ENCODE results near the gene SEZ6L2.

Gene SEZ6L2

GRCh38 chr16:29864205-29864604 lies 35.1 kb downstream of the SEZ6L2 start:
- peaks cover 4% of the 10 kb centered on the region; the same call in 1 of the 2 replicates for H3K4me1 ChIP-seq (ENCODE audit: control insufficient read depth, insufficient read depth, low read length)
- H3K4me3 ChIP-seq (ENCODE audit: low read depth, low read length): no peak overlapping the region
- no peak overlapping the region for H3K27ac ChIP-seq (ENCODE audit: low read depth, low read length)
- peaks cover 19% of the 10 kb centered on the region for H3K36me3 ChIP-seq (ENCODE audit: control insufficient read depth, insufficient read depth, low read length)
- H3K27me3 ChIP-seq (ENCODE audit: control insufficient read depth, insufficient read depth, low read length): no peaks in the 10 kb centered on the region
- H3K9ac ChIP-seq (ENCODE audit: low read depth, low read length): no peak overlapping the region
- H3K9me3 ChIP-seq (ENCODE audit: control insufficient read depth, insufficient read depth, low read length): no peaks in the 10 kb centered on the region

DNA sequence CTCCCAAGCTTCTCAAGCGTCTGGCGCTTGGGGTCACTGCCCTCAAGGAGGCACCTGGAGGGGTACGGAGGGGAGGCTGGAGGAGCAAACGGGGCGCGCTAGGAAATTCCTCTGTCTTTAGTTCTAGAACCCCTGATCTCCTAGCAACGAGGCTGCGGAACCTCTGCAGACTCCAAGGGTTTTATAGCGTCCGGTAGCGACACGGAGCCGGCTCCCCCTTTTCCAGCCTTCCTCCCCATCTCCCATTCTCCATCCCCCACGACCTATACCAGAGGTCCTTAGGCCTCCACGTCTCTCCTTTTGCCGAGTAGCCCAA lies 35.7 kb downstream of the SEZ6L2 start:
- no peak overlapping the region; the same call in 1 of the 2 replicates for H3K9ac ChIP-seq (ENCODE audit: low read depth, low read length)
- H3K27ac ChIP-seq (ENCODE audit: low read depth, low read length): peak overlapping the region; percentile 99
- peaks cover 4% of the 10 kb centered on the region; the same call in 1 of the 2 replicates for H3K4me1 ChIP-seq (ENCODE audit: control insufficient read depth, insufficient read depth, low read length)
- H3K4me3 ChIP-seq (ENCODE audit: low read depth, low read length): peak overlapping the region; percentile 97; the same call in 1 of the 2 replicates
- H3K27me3 ChIP-seq (ENCODE audit: control insufficient read depth, insufficient read depth, low read length): no peaks in the 10 kb centered on the region
- no peaks in the 10 kb centered on the region for H3K9me3 ChIP-seq (ENCODE audit: control insufficient read depth, insufficient read depth, low read length)
- peaks cover 25% of the 10 kb centered on the region for H3K36me3 ChIP-seq (ENCODE audit: control insufficient read depth, insufficient read depth, low read length)

GRCh38 chr16:29862884-29863668 lies 36.3 kb downstream of the SEZ6L2 start, which contains the start of gene CDIPT:
CDIPT (minus strand) TSS chr16:29863226; CDS start chr16:29862857, 369 bp downstream.
- peaks cover 4% of the 10 kb centered on the region; the same call in 1 of the 2 replicates for H3K4me1 ChIP-seq (ENCODE audit: control insufficient read depth, insufficient read depth, low read length)
- peaks cover 30% of the 10 kb centered on the region for H3K36me3 ChIP-seq (ENCODE audit: control insufficient read depth, insufficient read depth, low read length)
- H3K9ac ChIP-seq (ENCODE audit: low read depth, low read length): peak within 1 kb of the TSS; percentile 99
- H3K9me3 ChIP-seq (ENCODE audit: control insufficient read depth, insufficient read depth, low read length): no peaks in the 10 kb centered on the region
- H3K27ac ChIP-seq (ENCODE audit: low read depth, low read length): peak within 1 kb of the TSS; percentile 99
- H3K27me3 ChIP-seq (ENCODE audit: control insufficient read depth, insufficient read depth, low read length): no peaks in the 10 kb centered on the region
- peak within 1 kb of the TSS; percentile 97 for H3K4me3 ChIP-seq (ENCODE audit: low read depth, low read length)

DNA sequence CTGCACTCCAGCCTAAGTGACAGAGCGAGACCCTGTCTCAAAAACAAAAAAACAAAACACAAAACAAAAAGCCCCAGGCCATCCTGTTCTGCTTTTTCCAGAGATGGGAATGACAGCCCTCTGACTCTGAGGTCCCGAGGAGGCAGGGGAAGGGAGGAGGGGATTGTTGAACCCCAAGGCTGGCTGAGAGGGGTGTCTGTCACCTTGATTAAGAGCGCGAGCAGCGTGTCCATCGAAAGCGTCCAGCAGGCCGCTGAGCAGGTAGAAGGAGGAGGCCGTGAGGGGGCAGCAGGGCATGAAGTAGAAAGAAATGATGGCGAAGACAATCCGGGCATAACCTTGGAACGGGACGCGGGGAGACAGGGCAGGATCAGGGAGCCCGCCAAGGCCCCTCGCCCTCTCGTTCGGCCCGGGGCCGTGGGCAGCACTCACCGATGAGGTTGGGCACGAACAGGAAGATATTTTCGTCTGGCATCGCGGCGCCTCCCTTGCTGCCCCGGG lies 36.9 kb downstream of the SEZ6L2 start:
- H3K4me1 ChIP-seq (ENCODE audit: control insufficient read depth, insufficient read depth, low read length): peaks cover 4% of the 10 kb centered on the region; the same call in 1 of the 2 replicates
- peak overlapping the region; percentile 99 for H3K27ac ChIP-seq (ENCODE audit: low read depth, low read length)
- no peaks in the 10 kb centered on the region for H3K9me3 ChIP-seq (ENCODE audit: control insufficient read depth, insufficient read depth, low read length)
- H3K4me3 ChIP-seq (ENCODE audit: low read depth, low read length): peak overlapping the region; percentile 97
- H3K9ac ChIP-seq (ENCODE audit: low read depth, low read length): peak overlapping the region; percentile 99; the same call in 1 of the 2 replicates
- H3K36me3 ChIP-seq (ENCODE audit: control insufficient read depth, insufficient read depth, low read length): peaks cover 30% of the 10 kb centered on the region
- H3K27me3 ChIP-seq (ENCODE audit: control insufficient read depth, insufficient read depth, low read length): no peaks in the 10 kb centered on the region

GRCh38 chr16:29860218-29860617 lies 39.1 kb downstream of the SEZ6L2 start:
- Histone ChIP-seq H3K27ac (ENCODE audit: low read depth, low read length) (no peak overlapping the region), H3K4me3 (ENCODE audit: low read depth, low read length) (no peak overlapping the region), H3K9me3 (ENCODE audit: control insufficient read depth, insufficient read depth, low read length) (no peaks in the 10 kb centered on the region), H3K4me1 (ENCODE audit: control insufficient read depth, insufficient read depth, low read length) (peaks cover 4% of the 10 kb centered on the region; the same call in 1 of the 2 replicates), H3K27me3 (ENCODE audit: control insufficient read depth, insufficient read depth, low read length) (no peaks in the 10 kb centered on the region), H3K9ac (ENCODE audit: low read depth, low read length) (no peak overlapping the region), H3K36me3 (ENCODE audit: control insufficient read depth, insufficient read depth, low read length) (peaks cover 30% of the 10 kb centered on the region)

DNA sequence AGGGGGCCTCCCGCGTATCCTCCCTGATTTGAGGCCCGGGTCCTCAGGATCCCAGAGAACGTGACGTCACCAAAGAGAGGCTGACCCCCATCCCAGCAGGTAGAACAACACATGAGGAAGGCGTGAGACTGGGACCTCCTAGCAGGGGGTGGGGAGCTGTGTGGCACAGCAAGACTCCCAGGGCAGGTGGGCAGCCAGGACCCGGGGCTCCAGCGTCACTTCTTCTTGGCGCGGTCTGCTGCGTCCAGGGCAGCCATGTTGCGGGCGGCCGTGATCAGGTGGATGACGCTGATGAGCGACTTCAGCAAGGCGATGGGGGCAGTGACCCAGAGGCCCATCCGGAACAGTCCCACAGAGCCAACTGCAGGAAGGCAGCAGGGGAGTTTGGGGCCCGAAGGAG lies 40.4 kb downstream of the SEZ6L2 start:
- H3K27me3 ChIP-seq (ENCODE audit: control insufficient read depth, insufficient read depth, low read length): no peaks in the 10 kb centered on the region
- H3K27ac ChIP-seq (ENCODE audit: low read depth, low read length): no peak overlapping the region
- no peaks in the 10 kb centered on the region for H3K9me3 ChIP-seq (ENCODE audit: control insufficient read depth, insufficient read depth, low read length)
- H3K9ac ChIP-seq (ENCODE audit: low read depth, low read length): no peak overlapping the region
- no peak overlapping the region for H3K4me3 ChIP-seq (ENCODE audit: low read depth, low read length)
- H3K4me1 ChIP-seq (ENCODE audit: control insufficient read depth, insufficient read depth, low read length): peaks cover 4% of the 10 kb centered on the region; the same call in 1 of the 2 replicates
- H3K36me3 ChIP-seq (ENCODE audit: control insufficient read depth, insufficient read depth, low read length): peaks cover 30% of the 10 kb centered on the region

GRCh38 chr16:29858149-29858849 lies 41.1 kb downstream of the SEZ6L2 start:
- H3K4me3 ChIP-seq (ENCODE audit: low read depth, low read length): no peak overlapping the region
- peaks cover 30% of the 10 kb centered on the region for H3K36me3 ChIP-seq (ENCODE audit: control insufficient read depth, insufficient read depth, low read length)
- no peak overlapping the region for H3K27ac ChIP-seq (ENCODE audit: low read depth, low read length)
- H3K27me3 ChIP-seq (ENCODE audit: control insufficient read depth, insufficient read depth, low read length): no peaks in the 10 kb centered on the region
- no peak overlapping the region for H3K9ac ChIP-seq (ENCODE audit: low read depth, low read length)
- H3K4me1 ChIP-seq (ENCODE audit: control insufficient read depth, insufficient read depth, low read length): no peaks in the 10 kb centered on the region
- H3K9me3 ChIP-seq (ENCODE audit: control insufficient read depth, insufficient read depth, low read length): no peaks in the 10 kb centered on the region

GRCh38 chr16:29857133-29857760 lies 42.1 kb downstream of the SEZ6L2 start:
- Histone ChIP-seq H3K4me1 (ENCODE audit: control insufficient read depth, insufficient read depth, low read length) (no peaks in the 10 kb centered on the region), H3K9ac (ENCODE audit: low read depth, low read length) (no peak overlapping the region), H3K27ac (ENCODE audit: low read depth, low read length) (no peak overlapping the region), H3K36me3 (ENCODE audit: control insufficient read depth, insufficient read depth, low read length) (peaks cover 30% of the 10 kb centered on the region), H3K27me3 (ENCODE audit: control insufficient read depth, insufficient read depth, low read length) (no peaks in the 10 kb centered on the region), H3K9me3 (ENCODE audit: control insufficient read depth, insufficient read depth, low read length) (no peaks in the 10 kb centered on the region), H3K4me3 (ENCODE audit: low read depth, low read length) (no peak overlapping the region)

DNA sequence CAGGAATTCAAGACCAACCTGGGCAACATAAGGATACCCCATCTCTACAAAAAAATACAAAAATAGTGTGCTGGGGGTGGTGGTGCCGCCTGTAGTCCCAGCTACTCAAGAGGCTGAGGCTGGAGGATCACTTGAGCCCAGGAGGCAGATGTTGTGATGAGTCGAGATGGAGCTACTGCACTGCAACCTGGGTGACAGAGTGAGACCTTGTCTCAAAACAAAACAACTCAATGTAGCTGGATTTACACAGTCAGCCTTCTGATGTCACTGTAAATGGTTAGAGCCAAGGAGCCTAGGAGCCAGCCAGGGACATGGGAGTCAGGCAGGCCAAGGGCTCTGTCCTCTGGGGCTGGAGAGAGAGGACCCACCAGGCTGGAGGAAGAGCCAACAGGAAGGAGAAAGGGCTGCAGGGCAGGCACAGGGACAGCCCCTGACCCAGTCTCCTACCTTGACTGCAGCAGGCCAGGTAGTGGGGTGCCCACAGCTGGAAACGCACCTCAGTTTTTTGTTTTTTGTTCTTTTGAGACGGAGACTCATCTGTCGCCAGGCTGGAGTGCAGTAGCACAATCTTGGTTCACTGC lies 44.7 kb downstream of the SEZ6L2 start:
- Histone ChIP-seq H3K4me3 (ENCODE audit: low read depth, low read length) (no peak overlapping the region), H3K9ac (ENCODE audit: low read depth, low read length) (no peak overlapping the region), H3K9me3 (ENCODE audit: control insufficient read depth, insufficient read depth, low read length) (no peaks in the 10 kb centered on the region), H3K27me3 (ENCODE audit: control insufficient read depth, insufficient read depth, low read length) (no peaks in the 10 kb centered on the region), H3K36me3 (ENCODE audit: control insufficient read depth, insufficient read depth, low read length) (peaks cover 15% of the 10 kb centered on the region), H3K27ac (ENCODE audit: low read depth, low read length) (no peak overlapping the region), H3K4me1 (ENCODE audit: control insufficient read depth, insufficient read depth, low read length) (no peaks in the 10 kb centered on the region)

DNA sequence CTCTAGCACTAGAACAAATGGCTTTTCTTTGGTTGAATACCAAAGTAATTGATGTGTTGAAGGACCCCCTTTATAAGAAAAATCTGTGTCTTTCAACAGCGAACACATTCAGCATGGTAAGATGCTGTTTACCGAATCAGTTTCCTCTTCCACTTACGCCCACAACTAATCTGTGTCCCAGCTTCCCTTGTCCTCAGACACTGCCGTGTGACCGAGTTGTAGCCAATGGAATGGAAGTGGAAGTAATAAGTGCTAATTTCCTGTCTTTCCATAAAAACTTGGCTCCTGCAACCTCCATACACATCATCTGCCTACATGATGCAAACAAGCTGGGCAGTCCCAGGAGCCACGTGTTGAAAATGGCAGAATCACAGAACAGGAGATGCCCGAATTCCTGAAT lies 46.7 kb downstream of the SEZ6L2 start:
- no peak overlapping the region for H3K27ac ChIP-seq (ENCODE audit: low read depth, low read length)
- no peak overlapping the region for H3K9ac ChIP-seq (ENCODE audit: low read depth, low read length)

More for the DNA sequence above, 46.7 kb downstream of the SEZ6L2 start:
- H3K4me3 ChIP-seq (ENCODE audit: low read depth, low read length): no peak overlapping the region
- no peaks in the 10 kb centered on the region for H3K36me3 ChIP-seq (ENCODE audit: control insufficient read depth, insufficient read depth, low read length)
- H3K9me3 ChIP-seq (ENCODE audit: control insufficient read depth, insufficient read depth, low read length): no peaks in the 10 kb centered on the region
- no peaks in the 10 kb centered on the region; the same call in 1 of the 2 replicates for H3K4me1 ChIP-seq (ENCODE audit: control insufficient read depth, insufficient read depth, low read length)
- H3K27me3 ChIP-seq (ENCODE audit: control insufficient read depth, insufficient read depth, low read length): no peaks in the 10 kb centered on the region

All from HUES48 (cell line).